ENCODE data around the gene PAEP.

PAEP gene

DNA sequence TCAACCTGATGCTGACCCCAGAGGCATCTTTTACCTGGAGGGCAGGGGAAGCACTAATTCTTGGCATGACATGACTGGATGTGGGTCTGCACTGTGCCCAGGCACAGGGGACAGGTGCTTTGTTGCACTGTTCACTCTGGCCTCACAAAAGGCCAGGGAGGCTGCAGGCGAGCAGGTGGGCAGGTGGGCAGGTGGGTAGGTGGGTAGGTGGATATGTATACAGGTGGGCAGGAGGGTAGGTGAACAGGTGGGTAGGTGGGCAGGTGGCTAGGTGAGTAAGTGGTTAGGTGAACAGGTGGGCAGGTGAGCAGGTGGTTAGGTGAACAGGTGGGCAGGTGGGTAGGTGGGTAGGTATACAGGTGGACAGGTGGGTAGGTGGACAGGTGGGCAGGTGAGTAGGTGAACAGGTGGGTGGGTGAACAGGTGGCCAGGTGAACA, 1.5 kb downstream of the PAEP start:
- H3K79me2 ChIP-seq (ENCODE audit: insufficient read depth, low read length): no peaks in the 10 kb centered on the region
- H3K36me3 ChIP-seq (ENCODE audit: low read length): no peaks in the 10 kb centered on the region
- no peaks in the 10 kb centered on the region for H3F3A ChIP-seq (ENCODE audit: insufficient read depth)
- H4K20me1 ChIP-seq (ENCODE audit: low read depth, low read length): no peaks in the 10 kb centered on the region
- no peak overlapping the region for H2AFZ ChIP-seq (ENCODE audit: low read depth, low read length, severe bottlenecking)
- no peak overlapping the region for H3K4me2 ChIP-seq (ENCODE audit: low read depth, low read length, poor library complexity, severe bottlenecking)
- H3K9me2 ChIP-seq (replicated peaks; ENCODE audit: insufficient read depth, low read length): no peaks in the 10 kb centered on the region
- H3K27ac ChIP-seq (ENCODE audit: low read depth, low read length): no peak overlapping the region
- no peak overlapping the region for H3K4me3 ChIP-seq (ENCODE audit: insufficient read depth, low read length, poor library complexity, severe bottlenecking)
- H3K27me3 ChIP-seq (ENCODE audit: low read length): no peaks in the 10 kb centered on the region
- H3K9ac ChIP-seq (ENCODE audit: low read length): no peak overlapping the region
- H3K9me3 ChIP-seq (ENCODE audit: insufficient read depth, low read length): no peaks in the 10 kb centered on the region
- no peak for TF ChIP-seq EZH2phosphoT487 (conservative IDR thresholded peaks at IDR 0.05; ENCODE audit: low read length)
- TF ChIP-seq, protein P1, sequence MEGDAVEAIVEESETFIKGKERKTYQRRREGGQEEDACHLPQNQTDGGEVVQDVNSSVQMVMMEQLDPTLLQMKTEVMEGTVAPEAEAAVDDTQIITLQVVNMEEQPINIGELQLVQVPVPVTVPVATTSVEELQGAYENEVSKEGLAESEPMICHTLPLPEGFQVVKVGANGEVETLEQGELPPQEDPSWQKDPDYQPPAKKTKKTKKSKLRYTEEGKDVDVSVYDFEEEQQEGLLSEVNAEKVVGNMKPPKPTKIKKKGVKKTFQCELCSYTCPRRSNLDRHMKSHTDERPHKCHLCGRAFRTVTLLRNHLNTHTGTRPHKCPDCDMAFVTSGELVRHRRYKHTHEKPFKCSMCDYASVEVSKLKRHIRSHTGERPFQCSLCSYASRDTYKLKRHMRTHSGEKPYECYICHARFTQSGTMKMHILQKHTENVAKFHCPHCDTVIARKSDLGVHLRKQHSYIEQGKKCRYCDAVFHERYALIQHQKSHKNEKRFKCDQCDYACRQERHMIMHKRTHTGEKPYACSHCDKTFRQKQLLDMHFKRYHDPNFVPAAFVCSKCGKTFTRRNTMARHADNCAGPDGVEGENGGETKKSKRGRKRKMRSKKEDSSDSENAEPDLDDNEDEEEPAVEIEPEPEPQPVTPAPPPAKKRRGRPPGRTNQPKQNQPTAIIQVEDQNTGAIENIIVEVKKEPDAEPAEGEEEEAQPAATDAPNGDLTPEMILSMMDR (IDR thresholded peaks at IDR 0.05; ENCODE audit: insufficient read depth, low read length, poor library complexity, severe bottlenecking): no peak

DNA sequence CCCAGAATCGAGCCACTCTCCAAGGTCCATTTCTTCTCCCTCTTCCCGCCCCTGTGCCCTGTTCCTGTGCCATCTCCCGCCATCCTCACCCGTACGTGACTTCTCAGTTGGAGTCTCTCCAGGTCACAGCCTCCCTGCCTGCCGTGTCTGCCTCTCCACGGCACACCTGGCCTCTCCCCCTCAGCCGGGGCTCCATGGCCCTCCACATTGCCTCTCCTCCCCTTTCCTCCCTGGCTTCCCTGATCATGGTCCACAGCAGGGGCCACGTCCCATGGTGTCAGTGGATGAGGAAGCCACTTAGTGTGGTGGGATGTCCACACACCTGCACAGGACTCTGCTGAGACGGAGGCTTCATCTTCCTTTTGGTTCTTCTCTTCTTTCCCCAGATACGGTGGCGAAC, 2.3 kb downstream of the PAEP start:
- H3K9me3 ChIP-seq (ENCODE audit: insufficient read depth, low read length): no peaks in the 10 kb centered on the region
- no peaks in the 10 kb centered on the region for H3K27me3 ChIP-seq (ENCODE audit: low read length)
- no peak overlapping the region for H2AFZ ChIP-seq (ENCODE audit: low read depth, low read length, severe bottlenecking)
- H4K20me1 ChIP-seq (ENCODE audit: low read depth, low read length): no peaks in the 10 kb centered on the region
- no peak overlapping the region for H3K9ac ChIP-seq (ENCODE audit: low read length)
- H3F3A ChIP-seq (ENCODE audit: insufficient read depth): no peaks in the 10 kb centered on the region
- H3K4me2 ChIP-seq (ENCODE audit: low read depth, low read length, poor library complexity, severe bottlenecking): no peak overlapping the region
- no peak for TF ChIP-seq EZH2phosphoT487 (conservative IDR thresholded peaks at IDR 0.05; ENCODE audit: low read length)
- TF ChIP-seq, protein P1 (IDR thresholded peaks at IDR 0.05; ENCODE audit: insufficient read depth, low read length, poor library complexity, severe bottlenecking): no peak
- H3K27ac ChIP-seq (ENCODE audit: low read depth, low read length): no peak overlapping the region
- H3K36me3 ChIP-seq (ENCODE audit: low read length): no peaks in the 10 kb centered on the region
- H3K79me2 ChIP-seq (ENCODE audit: insufficient read depth, low read length): no peaks in the 10 kb centered on the region
- no peak overlapping the region for H3K4me3 ChIP-seq (ENCODE audit: insufficient read depth, low read length, poor library complexity, severe bottlenecking)
- no peaks in the 10 kb centered on the region for H3K9me2 ChIP-seq (replicated peaks; ENCODE audit: insufficient read depth, low read length)

DNA sequence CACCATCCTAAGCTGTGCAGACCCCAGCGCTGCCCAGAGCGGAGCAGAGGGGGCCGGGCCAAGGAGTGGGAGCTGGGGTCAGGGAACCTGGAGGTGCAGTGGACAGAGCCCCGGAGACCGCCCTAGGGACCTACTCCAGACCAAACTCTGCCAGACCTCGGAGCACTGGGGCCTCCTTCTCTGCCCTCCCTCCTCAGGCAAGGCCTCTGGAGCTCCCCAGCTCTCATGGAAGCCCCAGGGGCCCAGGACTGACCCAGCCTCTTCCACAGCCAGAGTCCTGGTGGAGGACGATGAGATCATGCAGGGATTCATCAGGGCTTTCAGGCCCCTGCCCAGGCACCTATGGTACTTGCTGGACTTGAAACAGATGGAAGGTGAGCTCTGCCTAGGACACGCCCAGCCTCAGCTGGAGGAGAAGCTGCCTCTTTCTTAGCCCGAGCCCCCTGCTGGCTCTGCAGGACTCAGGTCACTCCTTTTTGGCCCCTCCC, 3.6 kb downstream of the PAEP start:
- Histone ChIP-seq H3K4me2 (ENCODE audit: low read depth, low read length, poor library complexity, severe bottlenecking) (no peak overlapping the region), H3K4me3 (ENCODE audit: insufficient read depth, low read length, poor library complexity, severe bottlenecking) (no peak overlapping the region)

More for the DNA sequence above, 3.6 kb downstream of the PAEP start:
- H3K27ac ChIP-seq (ENCODE audit: low read depth, low read length): no peak overlapping the region
- no peaks in the 10 kb centered on the region for H3K79me2 ChIP-seq (ENCODE audit: insufficient read depth, low read length)
- TF ChIP-seq, protein P1 (IDR thresholded peaks at IDR 0.05; ENCODE audit: insufficient read depth, low read length, poor library complexity, severe bottlenecking): no peak
- TF ChIP-seq EZH2phosphoT487 (conservative IDR thresholded peaks at IDR 0.05; ENCODE audit: low read length): no peak
- no peaks in the 10 kb centered on the region for H3K9me3 ChIP-seq (ENCODE audit: insufficient read depth, low read length)
- no peaks in the 10 kb centered on the region for H3K27me3 ChIP-seq (ENCODE audit: low read length)
- no peaks in the 10 kb centered on the region for H3F3A ChIP-seq (ENCODE audit: insufficient read depth)
- no peaks in the 10 kb centered on the region for H3K9me2 ChIP-seq (replicated peaks; ENCODE audit: insufficient read depth, low read length)
- H3K9ac ChIP-seq (ENCODE audit: low read length): no peak overlapping the region
- no peak overlapping the region for H2AFZ ChIP-seq (ENCODE audit: low read depth, low read length, severe bottlenecking)
- H4K20me1 ChIP-seq (ENCODE audit: low read depth, low read length): no peaks in the 10 kb centered on the region
- no peaks in the 10 kb centered on the region for H3K36me3 ChIP-seq (ENCODE audit: low read length)

Measured in SU-DHL-6 (cell line).